Measurements from ENCODE around the gene MOCS1. TPM values are rescaled to one million over a fixed set of nuclear protein-coding genes. Genes with fewer than 3 reads are reported as not detected.
A peak's percentile ranks its signal among the peaks of the same experiment; 100 is the strongest.

Gene MOCS1
- total RNA-seq, 1 donor, result 8.4 TPM

GRCh38 chr6:39932386-39932910 is 1.8 kb downstream of the MOCS1 start:
- no peak overlapping the region for H3K4me3 ChIP-seq (ENCODE audit: low read depth, low read length)
- no peak for DNase-seq (ENCODE audit: low read depth)
- TF ChIP-seq CTCF (IDR thresholded peaks at IDR 0.05; ENCODE audit: insufficient read depth, low read length), result no peak

GRCh38 chr6:39931607-39932006 is 2.7 kb downstream of the MOCS1 start:
- DNase-seq (ENCODE audit: low read depth), result no peak
- no peak for TF ChIP-seq CTCF (IDR thresholded peaks at IDR 0.05; ENCODE audit: insufficient read depth, low read length)
- no peak overlapping the region for H3K4me3 ChIP-seq (ENCODE audit: low read depth, low read length)

- no peak for TF ChIP-seq CTCF (IDR thresholded peaks at IDR 0.05; ENCODE audit: insufficient read depth, low read length)
- no peak for DNase-seq (ENCODE audit: low read depth)
- no peak overlapping the region for H3K4me3 ChIP-seq (ENCODE audit: low read depth, low read length)
Measured at GRCh38 chr6:39930540-39930939, 3.7 kb downstream of the MOCS1 start.

- peak; percentile 39 for DNase-seq (ENCODE audit: low read depth)
- TF ChIP-seq CTCF (IDR thresholded peaks at IDR 0.05; ENCODE audit: insufficient read depth, low read length), result no peak
- no peak overlapping the region for H3K4me3 ChIP-seq (ENCODE audit: low read depth, low read length)
Measured at GRCh38 chr6:39929733-39930461, 4.4 kb downstream of the MOCS1 start.

GRCh38 chr6:39929039-39929732 is 5.1 kb downstream of the MOCS1 start:
- TF ChIP-seq CTCF (IDR thresholded peaks at IDR 0.05; ENCODE audit: insufficient read depth, low read length), result no peak
- H3K4me3 ChIP-seq (ENCODE audit: low read depth, low read length), result no peak overlapping the region
- DNase-seq (ENCODE audit: low read depth), result peak; percentile 13

GRCh38 chr6:39927159-39927558 is 7.1 kb downstream of the MOCS1 start:
- no peak for DNase-seq (ENCODE audit: low read depth)
- no peak for TF ChIP-seq CTCF (IDR thresholded peaks at IDR 0.05; ENCODE audit: insufficient read depth, low read length)
- no peak overlapping the region for H3K4me3 ChIP-seq (ENCODE audit: low read depth, low read length)

All from fibroblast of the aortic adventitia (primary cell).